Upper lobe of left lung (tissue), 6 donors: ENCODE data around the gene COL4A6. TPM values are rescaled to one million over a fixed set of nuclear protein-coding genes. Genes with fewer than 3 reads are reported as not detected.
"Not testable (repeated sequence)": the region's sequence is repeated elsewhere in the genome, so short reads cannot be mapped to it uniquely, and the experiment has no call there.

Experiments
- ATAC-seq, 2 donors: fragments of 200-7000 bp; cut with Tn5 transposase; one replicate each; pipeline ENCODE4 v1.9.1; 2022; ENCODE audit warnings: mild to moderate bottlenecking in 2 of 2, moderate library complexity in 2 of 2; ENCODE audit not compliant: low FRiP score in 2 of 2
- DNase-seq, 2 donors: peaks; one replicate each; pipeline ENCODE4 v3.0.0-alpha.2; 2019 to 2020
- H3K27ac ChIP-seq, 4 donors: fragments of 200-600 bp; sonication (generic); one replicate each; pipeline ENCODE4 v1.5.1; 2016 to 2019
- H3K27me3 ChIP-seq, 4 donors: fragments of 200-600 bp; sonication (generic); one replicate each; pipeline ENCODE4 v1.5.1; 2017 to 2019
- H3K36me3 ChIP-seq, 4 donors: fragments of 200-600 bp; sonication (generic); one replicate each; pipeline ENCODE4 v1.5.1; 2016 to 2019
- H3K4me1 ChIP-seq, 4 donors: fragments of 200-600 bp; sonication (generic); one replicate each; pipeline ENCODE4 v1.5.1; 2018 to 2019
- H3K4me3 ChIP-seq, 4 donors: fragments of 200-600 bp; sonication (generic); one replicate each; pipeline ENCODE4 v1.5.1; 2017 to 2019; ENCODE audit warnings: mild to moderate bottlenecking in 2 of 4, moderate library complexity in 1 of 4
- H3K9me3 ChIP-seq, 4 donors: fragments of 200-600 bp; sonication (generic); one replicate each; pipeline ENCODE4 v1.5.1; 2018 to 2019
- EP300 ChIP-seq, 4 donors: sonication (generic); formaldehyde crosslinking; IDR thresholded peaks; one replicate each; pipeline ENCODE4 v1.5.1; 2017; ENCODE audit warnings: antibody characterized with exemption in 4 of 4, control low read depth in 2 of 4
- POLR2A ChIP-seq, 4 donors: fragments of 450-650 bp; IDR thresholded peaks; one replicate each; pipeline ENCODE4 v1.5.1; 2016 to 2017; ENCODE audit warnings: antibody characterized with exemption in 4 of 4, mild to moderate bottlenecking in 2 of 4
- POLR2AphosphoS5 ChIP-seq, 2 donors: sonication (generic); formaldehyde crosslinking; IDR thresholded peaks; one replicate each; pipeline ENCODE4 v1.5.1; 2017; ENCODE audit warnings: antibody characterized with exemption in 2 of 2
- WGBS, 2 donors: methylation state at CpG; one replicate each; pipeline ENCODE4 v1.1.5; 2017 to 2018; 5-methylcytosine and 5-hydroxymethylcytosine counted together
- total RNA-seq, 6 donors: library from RNA; depleted of rRNA in 4 of 6; stranded (reverse); fragments of >200 nt in 4 of 6; gene quantifications; one replicate each; pipeline versions ENCODE4 v1.1.0 to v1.2.1, GENCODE V29; 2016 to 2021
- TF ChIP-seq, protein P1 (sequence below), 6 experiments: fragments of 450-650 bp in 4 of 6; fragments of 200-600 bp in 2 of 6; sonication (generic) in 2 of 6; IDR thresholded peaks; one replicate each; pipeline ENCODE4 v1.5.1; 2016 to 2019; ENCODE audit warnings: antibody characterized with exemption in 6 of 6
- donor health status: DM: no; HTN: no; CAD: no; lungs with moderate emphysema.
- donor health status: DM: no; HTN: yes; CAD: no; lungs with severe emphysema.

The COL4A6 gene
- total RNA-seq, 6 donors from 2014 or later, result 0.52 to 3.8 (median 2.2) TPM

GRCh38 chrX:108396986-108397385 is 41.2 kb downstream of the COL4A6 start:
- Histone ChIP-seq H3K9me3 (no peaks in the 10 kb centered on the region), H3K4me1 (no peaks in the 10 kb centered on the region), H3K4me3 (no peak overlapping the region), H3K27ac (no peak overlapping the region), H3K27me3 (no peaks in the 10 kb centered on the region), H3K36me3 (no peaks in the 10 kb centered on the region)
- WGBS, 2 donors, result 81 to 86% methylated on average over 1 of the region's 1 CpG
- DNase-seq (no peak), ATAC-seq (no peak)
- TF ChIP-seq, protein P1, sequence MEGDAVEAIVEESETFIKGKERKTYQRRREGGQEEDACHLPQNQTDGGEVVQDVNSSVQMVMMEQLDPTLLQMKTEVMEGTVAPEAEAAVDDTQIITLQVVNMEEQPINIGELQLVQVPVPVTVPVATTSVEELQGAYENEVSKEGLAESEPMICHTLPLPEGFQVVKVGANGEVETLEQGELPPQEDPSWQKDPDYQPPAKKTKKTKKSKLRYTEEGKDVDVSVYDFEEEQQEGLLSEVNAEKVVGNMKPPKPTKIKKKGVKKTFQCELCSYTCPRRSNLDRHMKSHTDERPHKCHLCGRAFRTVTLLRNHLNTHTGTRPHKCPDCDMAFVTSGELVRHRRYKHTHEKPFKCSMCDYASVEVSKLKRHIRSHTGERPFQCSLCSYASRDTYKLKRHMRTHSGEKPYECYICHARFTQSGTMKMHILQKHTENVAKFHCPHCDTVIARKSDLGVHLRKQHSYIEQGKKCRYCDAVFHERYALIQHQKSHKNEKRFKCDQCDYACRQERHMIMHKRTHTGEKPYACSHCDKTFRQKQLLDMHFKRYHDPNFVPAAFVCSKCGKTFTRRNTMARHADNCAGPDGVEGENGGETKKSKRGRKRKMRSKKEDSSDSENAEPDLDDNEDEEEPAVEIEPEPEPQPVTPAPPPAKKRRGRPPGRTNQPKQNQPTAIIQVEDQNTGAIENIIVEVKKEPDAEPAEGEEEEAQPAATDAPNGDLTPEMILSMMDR (IDR thresholded peaks at IDR 0.05), result no peak
- TF ChIP-seq POLR2A (IDR thresholded peaks at IDR 0.05) (no peak), EP300 (IDR thresholded peaks at IDR 0.05) (no peak), POLR2AphosphoS5 (IDR thresholded peaks at IDR 0.05) (no peak)

GRCh38 chrX:108396188-108396891 is 41.9 kb downstream of the COL4A6 start:
- WGBS, 2 donors, result 60 to 70% methylated on average over 6 of the region's 6 CpGs
- H3K27me3 ChIP-seq, result no peaks in the 10 kb centered on the region
- no peak for DNase-seq

DNA sequence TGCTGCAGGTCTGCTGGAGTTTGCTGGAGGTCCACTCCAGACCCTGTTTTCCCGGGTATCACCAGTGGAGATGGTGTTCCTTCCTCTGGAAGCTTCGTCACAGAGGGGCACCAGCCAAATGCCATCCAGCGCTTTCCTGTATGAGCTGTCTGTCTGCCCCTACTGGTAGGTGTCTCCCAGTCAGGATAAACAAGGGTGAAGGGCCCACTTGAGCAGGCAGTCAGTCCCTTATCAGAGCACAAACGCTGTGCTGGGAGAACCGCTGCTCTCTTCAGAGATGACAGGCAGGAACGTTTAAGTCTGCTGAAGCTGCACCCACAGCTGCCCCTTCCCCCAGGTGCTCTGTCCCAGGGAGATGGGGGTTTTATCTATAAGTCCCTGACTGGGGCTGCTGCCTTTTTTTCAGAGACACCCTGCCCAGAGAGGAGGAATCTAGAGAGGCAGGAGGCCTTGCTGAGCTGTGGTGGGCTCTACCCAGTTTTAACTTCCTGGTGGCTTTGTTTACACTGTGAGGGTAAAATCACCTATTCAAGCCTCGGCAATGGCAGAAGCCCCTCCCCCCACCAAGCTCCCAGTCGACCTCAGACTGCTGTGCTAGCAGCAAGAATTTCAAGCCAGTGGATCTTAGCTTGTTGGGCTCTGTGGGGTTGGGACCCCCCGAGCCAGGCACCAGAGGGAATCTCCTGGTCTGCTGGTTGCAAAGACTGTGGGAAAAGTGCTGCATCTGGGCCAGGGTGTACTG is 47.1 kb downstream of the COL4A6 start:
- not testable (repeated sequence) for DNase-seq, ATAC-seq

More at GRCh38 chrX:108396188-108396891, 41.9 kb downstream of the COL4A6 start:
- H3K4me3 ChIP-seq, result no peak overlapping the region
- H3K4me1 ChIP-seq, result no peaks in the 10 kb centered on the region
- H3K9me3 ChIP-seq, result no peaks in the 10 kb centered on the region
- TF ChIP-seq EP300 (IDR thresholded peaks at IDR 0.05) (no peak), POLR2AphosphoS5 (IDR thresholded peaks at IDR 0.05) (no peak), POLR2A (IDR thresholded peaks at IDR 0.05) (no peak)
- TF ChIP-seq, protein P1 (IDR thresholded peaks at IDR 0.05), result no peak
- H3K36me3 ChIP-seq, result no peaks in the 10 kb centered on the region
- H3K27ac ChIP-seq, result no peak overlapping the region
- ATAC-seq, result no peak

GRCh38 chrX:108384783-108385182 is 53.4 kb downstream of the COL4A6 start:
- DNase-seq (no peak), ATAC-seq (no peak)
- Histone ChIP-seq H3K4me3 (no peak overlapping the region), H3K4me1 (no peaks in the 10 kb centered on the region), H3K36me3 (no peaks in the 10 kb centered on the region), H3K27ac (no peak overlapping the region), H3K9me3 (no peaks in the 10 kb centered on the region), H3K27me3 (no peaks in the 10 kb centered on the region)
- WGBS, 2 donors, result 76 to 91% methylated on average over 1 of the region's 1 CpG
- TF ChIP-seq, protein P1 (IDR thresholded peaks at IDR 0.05), result no peak
- no peak for TF ChIP-seq POLR2AphosphoS5 (IDR thresholded peaks at IDR 0.05)
- no peak for TF ChIP-seq POLR2A (IDR thresholded peaks at IDR 0.05)
- no peak for TF ChIP-seq EP300 (IDR thresholded peaks at IDR 0.05)

More for the DNA sequence above, 47.1 kb downstream of the COL4A6 start:
- not testable (repeated sequence) for H3K27me3 ChIP-seq, H3K4me1 ChIP-seq, H3K4me3 ChIP-seq, H3K9me3 ChIP-seq, H3K36me3 ChIP-seq, H3K27ac ChIP-seq
- 46 to 76% methylated on average over 3 to 9 of the region's 9 CpGs for WGBS, 2 donors

DNA sequence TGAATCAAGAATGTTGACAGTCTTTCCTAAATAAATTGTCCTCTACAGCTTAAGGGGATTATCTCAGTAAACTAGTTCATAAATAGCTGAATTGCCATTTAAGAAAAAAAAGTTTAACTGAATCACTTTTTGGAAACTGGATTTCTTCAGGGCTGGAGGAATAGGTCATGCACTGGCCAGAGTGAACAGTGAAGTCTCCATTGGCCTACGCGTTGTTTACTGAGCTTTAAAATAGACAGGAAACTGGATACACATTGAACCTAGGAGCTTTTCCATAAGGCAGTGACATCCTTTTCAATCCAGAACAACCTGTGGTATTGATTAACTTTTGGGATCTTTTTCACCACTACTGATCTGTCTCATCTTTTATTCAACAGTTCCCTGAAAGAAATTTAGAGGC is 58.0 kb downstream of the COL4A6 start:
- Histone ChIP-seq H3K9me3 (no peaks in the 10 kb centered on the region), H3K4me1 (no peaks in the 10 kb centered on the region), H3K27ac (no peak overlapping the region), H3K27me3 (no peaks in the 10 kb centered on the region), H3K36me3 (no peaks in the 10 kb centered on the region), H3K4me3 (no peak overlapping the region)
- no peak for ATAC-seq
- no peak for DNase-seq
- 73 to 77% methylated on average over 2 of the region's 2 CpGs for WGBS, 2 donors
- TF ChIP-seq POLR2AphosphoS5 (IDR thresholded peaks at IDR 0.05), result no peak
- TF ChIP-seq, protein P1 (IDR thresholded peaks at IDR 0.05), result no peak
- no peak for TF ChIP-seq POLR2A (IDR thresholded peaks at IDR 0.05)
- TF ChIP-seq EP300 (IDR thresholded peaks at IDR 0.05), result no peak

DNA sequence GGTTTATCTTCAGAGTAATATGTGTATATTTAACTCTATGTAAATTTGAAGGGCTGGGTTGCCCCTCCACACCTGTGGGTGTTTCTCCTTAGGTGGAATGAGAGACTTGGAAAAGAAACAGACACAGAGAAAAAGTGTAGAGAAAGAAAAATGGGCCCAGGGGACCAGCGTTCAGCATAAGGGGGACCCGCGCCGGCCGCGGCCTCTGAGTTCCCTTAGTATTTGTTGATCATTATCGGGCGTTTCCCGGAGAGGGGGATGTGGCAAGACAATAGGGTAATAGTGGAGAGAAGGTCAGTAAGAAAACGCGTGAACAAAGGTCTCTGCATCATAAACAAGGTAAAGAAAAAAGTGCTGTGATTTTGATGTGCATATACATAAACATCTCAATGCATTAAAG is 61.4 kb downstream of the COL4A6 start:
- DNase-seq, result peak in 1 of 2 donors; percentile 44
- H3K4me3 ChIP-seq, H3K27me3 ChIP-seq, H3K27ac ChIP-seq, H3K4me1 ChIP-seq, H3K36me3 ChIP-seq, H3K9me3 ChIP-seq, ATAC-seq: not testable (repeated sequence)
- 30 to 56% methylated on average over 11 of the region's 11 CpGs for WGBS, 2 donors

DNA sequence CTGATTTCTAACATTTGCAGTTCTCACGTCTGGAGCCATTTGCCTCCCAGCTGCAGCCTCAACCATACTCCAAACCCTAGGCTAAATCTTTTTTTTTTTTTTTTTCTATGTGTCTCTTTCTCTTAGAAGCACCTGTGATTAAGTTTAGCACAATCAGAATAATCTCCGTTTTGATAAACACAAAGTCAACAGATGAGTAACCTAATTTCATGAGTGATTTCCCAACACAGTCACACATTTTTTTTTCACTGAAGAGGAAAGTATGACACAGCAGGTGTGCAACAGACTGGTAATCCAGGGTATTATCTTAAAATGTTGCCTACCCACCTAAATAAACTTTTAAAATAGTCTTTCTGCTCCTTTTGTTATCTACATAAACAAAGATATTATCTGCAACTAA is 62.6 kb downstream of the COL4A6 start:
- 54 to 70% methylated on average over 2 of the region's 2 CpGs for WGBS, 2 donors

More for the DNA sequence above, 62.6 kb downstream of the COL4A6 start:
- H3K27ac ChIP-seq, ATAC-seq, H3K36me3 ChIP-seq, DNase-seq, H3K4me1 ChIP-seq, H3K4me3 ChIP-seq, H3K27me3 ChIP-seq, H3K9me3 ChIP-seq: not testable (repeated sequence)
